Measurements from ENCODE around the gene DVL2. TPM values are rescaled to one million over a fixed set of nuclear protein-coding genes. Genes with fewer than 3 reads are reported as not detected.

DVL2 gene
- total and polyA plus RNA-seq, 11 donors, result 13.0 to 28.6 (median 17.2) TPM

DNA sequence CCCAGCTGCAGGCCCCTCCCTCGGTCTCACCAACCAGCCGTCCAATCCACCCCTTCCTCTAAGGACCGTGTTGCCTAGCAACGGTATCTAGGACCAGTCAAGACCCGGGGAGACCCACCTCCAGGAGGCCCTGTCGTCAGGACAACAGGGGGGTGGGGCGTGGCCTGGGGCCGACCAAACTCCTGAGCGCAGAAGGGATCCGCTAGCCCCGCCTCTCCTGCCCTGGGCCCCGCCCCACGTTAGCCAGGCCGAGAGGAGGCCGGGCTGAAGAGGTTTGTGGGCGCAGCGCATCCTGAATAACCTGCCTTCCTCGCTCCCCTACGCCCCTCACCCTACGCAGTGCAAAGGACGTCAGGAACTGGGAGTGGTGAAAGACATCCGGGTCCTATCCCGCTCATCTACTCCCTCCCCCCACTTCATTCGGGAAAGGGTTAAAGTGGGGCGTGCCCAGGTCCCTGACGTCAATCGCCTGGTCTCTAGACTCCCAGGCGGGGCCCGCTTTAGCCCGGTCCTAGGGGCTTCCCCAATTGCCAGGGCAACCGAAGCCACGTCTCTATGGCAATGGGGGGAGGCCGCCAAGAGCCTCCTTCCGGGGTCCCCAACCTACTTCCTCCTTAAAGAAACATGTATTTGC lies 29.4 kb downstream of the DVL2 start:
- H3K4me1 ChIP-seq, result peaks cover 0 to 21% (median 5%) of the 10 kb centered on the region in 12 donors
- WGBS, 4 donors, result 0 to 1% (median 0%) methylated on average over 32 to 34 of the region's 34 CpGs
- peak overlapping the region in 11 of 12 donors; percentile 45 to 81 (median 62) for H3K27ac ChIP-seq

DNA sequence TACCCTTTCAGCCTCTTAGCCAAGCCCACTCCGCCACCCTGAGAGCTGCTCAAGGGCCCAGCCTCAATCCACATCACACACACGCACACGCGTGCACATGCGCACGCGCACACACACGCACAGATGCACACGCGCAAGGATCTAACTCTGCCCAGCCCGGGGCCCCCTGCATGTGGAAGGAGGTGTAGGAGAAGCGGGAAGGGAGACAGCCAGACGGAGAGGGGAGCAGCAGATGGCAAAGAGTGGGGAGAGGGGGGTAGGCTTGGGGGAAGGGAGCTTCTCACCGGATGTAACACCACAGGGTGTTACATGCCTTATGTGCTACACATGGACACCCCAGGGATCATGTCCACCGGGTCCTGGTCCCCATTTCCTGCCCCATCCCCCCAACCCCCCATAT lies 30.0 kb downstream of the DVL2 start:
- ATAC-seq, result peak in 2 of 4 donors; percentile 1
- peak in 1 of 5 donors; percentile 11 for DNase-seq
- H3K27me3 ChIP-seq, result no peaks in the 10 kb centered on the region
- H3K4me3 ChIP-seq, result peak overlapping the region in 11 of 12 donors; percentile 34 to 79 (median 55)
- no peaks in the 10 kb centered on the region for H3K9me3 ChIP-seq
- 74 to 79% (median 75%) methylated on average over 15 of the region's 15 CpGs for WGBS, 4 donors
- no peak for TF ChIP-seq CTCF (IDR thresholded peaks at IDR 0.05)
- no peak for TF ChIP-seq POLR2A (IDR thresholded peaks at IDR 0.05)
- H3K36me3 ChIP-seq, result peaks cover 0 to 32% (median 25%) of the 10 kb centered on the region in 9 donors
- H3K4me1 ChIP-seq, result peaks cover 0 to 21% (median 5%) of the 10 kb centered on the region in 12 donors
- H3K27ac ChIP-seq, result peak overlapping the region in 8 of 12 donors; percentile 52 to 81 (median 68)
- intact Hi-C loops (cut with DNase I), result no loop called here

More for the DNA sequence above, 29.4 kb downstream of the DVL2 start:
- H3K36me3 ChIP-seq, result peaks cover 0 to 32% (median 25%) of the 10 kb centered on the region in 9 donors
- no peaks in the 10 kb centered on the region for H3K27me3 ChIP-seq
- TF ChIP-seq CTCF (IDR thresholded peaks at IDR 0.05) (no peak), POLR2A (IDR thresholded peaks at IDR 0.05) (no peak)
- H3K9me3 ChIP-seq, result no peaks in the 10 kb centered on the region
- DNase-seq (peak; percentile 88 to 92 (median 89)), ATAC-seq (peak; percentile 86 to 93 (median 90))
- intact Hi-C loops (cut with DNase I), result no loop called here
- H3K4me3 ChIP-seq, result peak overlapping the region; percentile 19 to 79 (median 54)

DNA sequence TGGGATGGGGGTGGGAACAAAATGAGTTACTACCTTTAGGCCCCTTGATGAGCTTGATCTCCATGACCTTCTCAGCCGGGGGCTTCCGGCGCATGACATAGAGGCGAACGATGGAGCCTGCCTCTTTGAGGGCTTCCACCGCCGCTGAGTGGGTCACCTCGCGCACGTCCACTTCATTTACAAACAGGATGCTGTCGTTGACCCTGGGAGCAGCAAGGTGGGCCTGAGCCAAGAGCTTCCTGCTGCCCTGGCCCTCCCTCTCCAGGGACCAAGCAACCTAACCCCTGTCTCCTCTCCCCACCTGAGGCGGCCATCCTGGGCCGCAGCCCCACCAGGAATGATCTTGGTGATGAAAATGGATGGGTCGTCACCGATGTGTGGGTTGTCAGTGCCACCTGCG lies 30.9 kb downstream of the DVL2 start:
- no peak for DNase-seq
- TF ChIP-seq POLR2A (IDR thresholded peaks at IDR 0.05) (no peak), CTCF (IDR thresholded peaks at IDR 0.05) (no peak)
- Histone ChIP-seq H3K27ac (no peak overlapping the region), H3K27me3 (no peaks in the 10 kb centered on the region), H3K4me3 (no peak overlapping the region), H3K4me1 (peaks cover 0 to 21% (median 5%) of the 10 kb centered on the region in 12 donors), H3K36me3 (peaks cover 0 to 35% (median 25%) of the 10 kb centered on the region in 9 donors), H3K9me3 (no peaks in the 10 kb centered on the region)
- intact Hi-C loops (cut with DNase I), result no loop called here
- ATAC-seq, result no peak
- WGBS, 4 donors, result 90 to 98% (median 93%) methylated on average over 5 to 16 of the region's 16 CpGs

DNA sequence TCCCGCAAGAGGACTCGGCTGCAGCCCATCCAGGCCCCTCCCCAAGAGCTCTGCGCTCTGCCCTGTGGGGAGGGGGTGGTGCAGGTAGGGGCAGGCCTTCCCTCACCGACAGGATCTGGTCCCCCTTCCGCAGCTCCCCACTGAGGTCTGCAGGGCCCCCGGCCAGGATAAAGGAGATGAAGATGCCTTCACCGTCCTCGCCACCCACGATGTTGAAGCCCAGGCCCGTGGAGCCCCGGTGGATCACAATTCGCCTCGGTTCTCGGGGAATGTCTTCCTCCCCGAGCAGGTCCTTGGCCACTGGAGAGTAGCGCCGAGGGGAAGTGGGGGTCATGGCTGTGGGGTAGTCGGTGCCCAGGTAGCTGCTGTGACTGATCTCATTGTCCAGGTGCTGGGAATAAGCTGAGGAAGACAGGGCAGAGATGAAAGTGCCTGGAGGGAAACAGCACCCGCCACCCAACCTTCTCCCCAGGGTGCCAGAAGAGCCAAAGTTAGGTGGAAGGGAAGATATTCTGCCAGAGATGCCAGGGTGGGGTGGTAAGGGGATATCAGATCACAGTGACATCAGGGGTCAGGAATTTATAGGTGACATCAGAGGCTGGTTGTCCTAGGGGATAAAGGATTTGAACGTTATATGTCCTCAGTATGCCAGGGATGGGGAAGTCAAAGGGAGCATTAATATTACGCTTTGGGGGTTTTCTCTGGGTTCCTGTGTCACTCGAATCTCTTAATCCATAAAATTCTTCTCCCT lies 37.5 kb downstream of the DVL2 start:
- no peak overlapping the region for H3K27ac ChIP-seq
- no peak for TF ChIP-seq POLR2A (IDR thresholded peaks at IDR 0.05)
- no peak for TF ChIP-seq CTCF (IDR thresholded peaks at IDR 0.05)
- intact Hi-C loops (cut with DNase I), result no loop called here
- no peak for ATAC-seq
- peaks cover 0 to 72% (median 46%) of the 10 kb centered on the region in 9 donors for H3K36me3 ChIP-seq
- no peaks in the 10 kb centered on the region for H3K9me3 ChIP-seq
- H3K4me3 ChIP-seq, result no peak overlapping the region
- WGBS, 4 donors, result 91 to 94% (median 93%) methylated on average over 19 to 22 of the region's 22 CpGs
- DNase-seq, result no peak
- no peaks in the 10 kb centered on the region for H3K27me3 ChIP-seq
- H3K4me1 ChIP-seq, result no peaks in the 10 kb centered on the region

Data from heart left ventricle (tissue), 16 donors.